ENCODE results near the gene SCGB2A2. TPM values are rescaled to one million over a fixed set of nuclear protein-coding genes. Genes with fewer than 3 reads are reported as not detected.

SCGB2A2 gene
- total RNA-seq, 1 donor from 2014 or later: not detected

DNA sequence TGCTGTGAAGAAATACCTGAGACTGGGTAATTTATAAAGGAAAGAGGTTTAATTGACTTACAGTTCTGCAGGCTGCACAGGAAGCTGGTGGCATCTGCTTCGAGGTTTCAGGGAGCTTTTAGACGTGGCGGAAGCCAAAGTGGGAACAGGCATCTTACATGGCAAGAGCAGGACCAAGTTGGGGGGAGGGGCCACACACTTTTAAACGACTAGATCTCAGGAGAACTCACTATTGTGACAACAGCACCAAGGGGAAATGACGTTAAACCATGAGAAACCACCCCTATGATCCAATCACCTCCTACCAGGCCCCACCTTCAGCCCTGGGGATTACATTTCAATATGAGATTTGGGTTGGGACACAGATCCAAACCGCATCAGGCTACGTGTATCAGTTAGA lies 40.0 kb downstream of the SCGB2A2 start:
- Mint-ChIP-seq H3K27ac (ENCODE audit: unreplicated experiment) (no peak overlapping the region), H3K4me3 (ENCODE audit: unreplicated experiment) (no peak overlapping the region), H3K4me1 (ENCODE audit: unreplicated experiment) (no peaks in the 10 kb centered on the region), H3K9me3 (ENCODE audit: unreplicated experiment) (no peaks in the 10 kb centered on the region), H3K36me3 (ENCODE audit: low read depth, unreplicated experiment) (no peaks in the 10 kb centered on the region), H3K27me3 (ENCODE audit: unreplicated experiment) (peaks cover 3% of the 10 kb centered on the region)
- TF ChIP-seq, protein P1, sequence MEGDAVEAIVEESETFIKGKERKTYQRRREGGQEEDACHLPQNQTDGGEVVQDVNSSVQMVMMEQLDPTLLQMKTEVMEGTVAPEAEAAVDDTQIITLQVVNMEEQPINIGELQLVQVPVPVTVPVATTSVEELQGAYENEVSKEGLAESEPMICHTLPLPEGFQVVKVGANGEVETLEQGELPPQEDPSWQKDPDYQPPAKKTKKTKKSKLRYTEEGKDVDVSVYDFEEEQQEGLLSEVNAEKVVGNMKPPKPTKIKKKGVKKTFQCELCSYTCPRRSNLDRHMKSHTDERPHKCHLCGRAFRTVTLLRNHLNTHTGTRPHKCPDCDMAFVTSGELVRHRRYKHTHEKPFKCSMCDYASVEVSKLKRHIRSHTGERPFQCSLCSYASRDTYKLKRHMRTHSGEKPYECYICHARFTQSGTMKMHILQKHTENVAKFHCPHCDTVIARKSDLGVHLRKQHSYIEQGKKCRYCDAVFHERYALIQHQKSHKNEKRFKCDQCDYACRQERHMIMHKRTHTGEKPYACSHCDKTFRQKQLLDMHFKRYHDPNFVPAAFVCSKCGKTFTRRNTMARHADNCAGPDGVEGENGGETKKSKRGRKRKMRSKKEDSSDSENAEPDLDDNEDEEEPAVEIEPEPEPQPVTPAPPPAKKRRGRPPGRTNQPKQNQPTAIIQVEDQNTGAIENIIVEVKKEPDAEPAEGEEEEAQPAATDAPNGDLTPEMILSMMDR (IDR thresholded peaks at IDR 0.05; ENCODE audit: unreplicated experiment): no peak
- DNase-seq (ENCODE audit: low spot score): no peak

DNA sequence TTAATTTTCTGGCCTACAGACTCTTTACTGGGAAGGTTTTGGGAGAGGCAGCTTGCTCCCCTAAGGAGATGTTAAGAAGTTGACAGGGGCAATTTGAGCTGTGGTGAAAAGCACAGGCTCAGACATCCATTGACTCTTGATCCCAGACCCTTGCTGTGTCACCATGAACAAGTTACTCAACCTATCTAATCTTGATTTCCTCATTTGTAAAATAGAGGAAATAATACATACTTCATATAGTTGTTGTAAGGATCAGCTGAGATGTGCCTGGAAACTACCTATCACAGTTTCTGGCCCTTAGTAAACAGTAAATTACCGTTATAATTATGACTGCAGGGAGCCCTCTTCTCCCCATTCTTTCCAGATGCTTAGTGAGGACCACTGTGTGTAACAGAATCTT lies 45.5 kb downstream of the SCGB2A2 start:
- Mint-ChIP-seq H3K36me3 (ENCODE audit: low read depth, unreplicated experiment) (no peaks in the 10 kb centered on the region), H3K4me1 (ENCODE audit: unreplicated experiment) (no peaks in the 10 kb centered on the region), H3K4me3 (ENCODE audit: unreplicated experiment) (no peak overlapping the region), H3K27me3 (ENCODE audit: unreplicated experiment) (no peaks in the 10 kb centered on the region), H3K9me3 (ENCODE audit: unreplicated experiment) (no peaks in the 10 kb centered on the region), H3K27ac (ENCODE audit: unreplicated experiment) (no peak overlapping the region)
- no peak for DNase-seq (ENCODE audit: low spot score)
- TF ChIP-seq, protein P1 (IDR thresholded peaks at IDR 0.05; ENCODE audit: unreplicated experiment): no peak

- H3K27me3 Mint-ChIP-seq (ENCODE audit: unreplicated experiment): no peaks in the 10 kb centered on the region
- no peaks in the 10 kb centered on the region for H3K36me3 Mint-ChIP-seq (ENCODE audit: low read depth, unreplicated experiment)
- no peaks in the 10 kb centered on the region for H3K9me3 Mint-ChIP-seq (ENCODE audit: unreplicated experiment)
- H3K4me1 Mint-ChIP-seq (ENCODE audit: unreplicated experiment): no peaks in the 10 kb centered on the region
- H3K27ac Mint-ChIP-seq (ENCODE audit: unreplicated experiment): no peak overlapping the region
- H3K4me3 Mint-ChIP-seq (ENCODE audit: unreplicated experiment): no peak overlapping the region
- DNase-seq (ENCODE audit: low spot score): no peak
- TF ChIP-seq, protein P1 (IDR thresholded peaks at IDR 0.05; ENCODE audit: unreplicated experiment): no peak
Measured at GRCh38 chr11:62322524-62322923, 52.6 kb downstream of the SCGB2A2 start.

Other genes starting within 250 kb of the SCGB2A2 start
- gene INCENP, start 146.1 kb upstream of the SCGB2A2 start, total RNA-seq (ENCODE audit: unreplicated experiment): 26.0 TPM
- not detected for gene SCGB1D1, start 79.9 kb upstream of the SCGB2A2 start, total RNA-seq (ENCODE audit: unreplicated experiment)
- not detected for gene SCGB2A1, start 61.5 kb upstream of the SCGB2A2 start, total RNA-seq (ENCODE audit: unreplicated experiment)
- not detected for gene SCGB1D2, start 27.9 kb upstream of the SCGB2A2 start, total RNA-seq (ENCODE audit: unreplicated experiment)
- gene SCGB1D4, start 28.9 kb downstream of the SCGB2A2 start, total RNA-seq (ENCODE audit: unreplicated experiment): not detected
- gene ASRGL1, start 67.3 kb downstream of the SCGB2A2 start, total RNA-seq (ENCODE audit: unreplicated experiment): 9.3 TPM
- 0.72 TPM for gene SCGB1A1, start 148.9 kb downstream of the SCGB2A2 start, total RNA-seq (ENCODE audit: unreplicated experiment)